H9 (cell line): ENCODE data around the gene NKAIN2. TPM values are rescaled to one million over a fixed set of nuclear protein-coding genes. Genes with fewer than 3 reads are reported as not detected.

Source experiments
- DNase-seq: peaks from one replicate; pipeline ENCODE4 v3.0.0-alpha.2; 2017
- H2AFZ ChIP-seq: one replicate; pipeline ENCODE4 v1.6.1; 2013; ENCODE audit warnings: mild to moderate bottlenecking, low read length, control low read depth, moderate library complexity
- H2AK5ac ChIP-seq: 2 replicates; pipeline ENCODE4 v1.6.1; 2013; ENCODE audit warnings: low read length, control low read depth, mixed read lengths; ENCODE audit not compliant: insufficient read length
- H2BK120ac ChIP-seq: one replicate; pipeline ENCODE4 v1.6.1; 2013; ENCODE audit warnings: low read depth, mild to moderate bottlenecking, low read length, control low read depth, inconsistent platforms; ENCODE audit not compliant: poor library complexity, severe bottlenecking
- H2BK12ac ChIP-seq: 2 replicates; pipeline ENCODE4 v1.6.1; 2013; ENCODE audit warnings: low read length, control low read depth, mixed read lengths, low read depth; ENCODE audit not compliant: insufficient read length
- H2BK15ac ChIP-seq: 2 replicates; pipeline ENCODE4 v1.6.1; 2013; ENCODE audit warnings: low read depth, low read length, control low read depth
- H2BK20ac ChIP-seq: one replicate; pipeline ENCODE4 v1.6.1; 2013; ENCODE audit warnings: low read depth, mild to moderate bottlenecking, low read length, control low read depth, inconsistent platforms; ENCODE audit not compliant: poor library complexity, severe bottlenecking
- H2BK5ac ChIP-seq: 2 replicates; pipeline ENCODE4 v1.6.1; 2013; ENCODE audit warnings: low read length, control low read depth, mixed read lengths; ENCODE audit not compliant: insufficient read length
- H3K14ac ChIP-seq: 2 replicates; pipeline ENCODE4 v1.6.1; 2013; ENCODE audit warnings: low read length, control low read depth; ENCODE audit not compliant: insufficient read depth
- H3K18ac ChIP-seq: 2 replicates; pipeline ENCODE4 v1.6.1; 2013; ENCODE audit warnings: low read depth, mild to moderate bottlenecking, mixed read lengths, low read length, control low read depth; ENCODE audit not compliant: insufficient read length
- H3K23ac ChIP-seq: 2 replicates; pipeline ENCODE4 v1.6.1; 2013; ENCODE audit warnings: low read length, control low read depth, mixed read lengths, low read depth; ENCODE audit not compliant: insufficient read length
- H3K23me2 ChIP-seq: 2 replicates; pipeline ENCODE4 v1.6.1; 2013; ENCODE audit warnings: low read depth, mild to moderate bottlenecking, mixed read lengths, low read length, control low read depth; ENCODE audit not compliant: insufficient read length, poor library complexity, severe bottlenecking
- H3K27ac ChIP-seq: 2 replicates; pipeline ENCODE4 v1.5.1; 2013; ENCODE audit warnings: low read length, control low read depth, mixed read lengths, low read depth; ENCODE audit not compliant: insufficient read length
- H3K27me3 ChIP-seq: 2 replicates; pipeline ENCODE4 v1.6.1; 2013; ENCODE audit warnings: low read length, control low read depth, inconsistent platforms; ENCODE audit not compliant: insufficient read depth
- H3K4ac ChIP-seq: 2 replicates; pipeline ENCODE4 v1.6.1; 2013; ENCODE audit warnings: low read depth, mild to moderate bottlenecking, control low read depth, inconsistent platforms, low read length, moderate library complexity
- H3K4me1 ChIP-seq: 2 replicates; pipeline ENCODE4 v1.6.1; 2013; ENCODE audit warnings: low read length, control low read depth, inconsistent platforms; ENCODE audit not compliant: insufficient read depth
- H3K4me2 ChIP-seq: 2 replicates; pipeline ENCODE4 v1.6.1; 2013; ENCODE audit warnings: low read length, control low read depth, mixed read lengths; ENCODE audit not compliant: insufficient read length, insufficient read depth
- H3K56ac ChIP-seq: 2 replicates; pipeline ENCODE4 v1.6.1; 2013; ENCODE audit warnings: low read depth, mild to moderate bottlenecking, mixed read lengths, low read length, control low read depth; ENCODE audit not compliant: insufficient read length
- H3K79me1 ChIP-seq: 2 replicates; pipeline ENCODE4 v1.6.1; 2013; ENCODE audit warnings: low read depth, mild to moderate bottlenecking, moderate library complexity, low read length, control low read depth, inconsistent platforms; ENCODE audit not compliant: insufficient read depth, poor library complexity, severe bottlenecking
- H3K79me2 ChIP-seq: 2 replicates; pipeline ENCODE4 v1.6.1; 2013; ENCODE audit warnings: low read length, control low read depth, inconsistent platforms; ENCODE audit not compliant: insufficient read depth
- H3K9ac ChIP-seq: 2 replicates; pipeline ENCODE4 v1.6.1; 2013; ENCODE audit warnings: low read length, control low read depth, mixed read lengths; ENCODE audit not compliant: insufficient read length; ENCODE audit errors: extremely low read depth
- H3K9me3 ChIP-seq: one replicate; pipeline ENCODE4 v1.6.1; 2013; ENCODE audit warnings: low read depth, low read length, inconsistent platforms; ENCODE audit not compliant: control insufficient read depth
- H3T11ph ChIP-seq: one replicate; pipeline ENCODE4 v1.6.1; 2013; ENCODE audit warnings: mild to moderate bottlenecking, low read length, control low read depth, inconsistent platforms
- H4K20me1 ChIP-seq: one replicate; pipeline ENCODE4 v1.6.1; 2013; ENCODE audit not compliant: control insufficient read depth, insufficient read length, insufficient read depth
- H4K5ac ChIP-seq: 2 replicates; pipeline ENCODE4 v1.6.1; 2013; ENCODE audit warnings: low read depth, mild to moderate bottlenecking, mixed read lengths, low read length, control low read depth; ENCODE audit not compliant: insufficient read length
- H4K8ac ChIP-seq: replicated peaks from 2 replicates; pipeline ENCODE4 v1.6.1; 2013; ENCODE audit warnings: low read length, control low read depth, mixed read lengths, low read depth; ENCODE audit not compliant: insufficient read length
- H4K91ac ChIP-seq: 2 replicates; pipeline ENCODE4 v1.6.1; 2013; ENCODE audit warnings: low read depth, mild to moderate bottlenecking, moderate library complexity, mixed read lengths, low read length, control low read depth; ENCODE audit not compliant: insufficient read length
- H3K27ac Mint-ChIP-seq, 3 experiments: 2 replicates in 2 of 3; 3 replicates in 1 of 3; pipeline ENCODE4 v1.8.0; 2020 to 2021; ENCODE audit warnings: mixed read lengths in 3 of 3, mild to moderate bottlenecking in 1 of 3, moderate library complexity in 1 of 3
- H3K27me3 Mint-ChIP-seq: 2 replicates; pipeline ENCODE4 v1.8.0; 2021; ENCODE audit warnings: low read depth, mild to moderate bottlenecking, moderate library complexity, mixed read lengths
- H3K36me3 Mint-ChIP-seq, 3 experiments: 2 replicates in 2 of 3; 3 replicates in 1 of 3; pipeline ENCODE4 v1.8.0; 2020 to 2021; ENCODE audit warnings: low read depth in 3 of 3, mixed read lengths in 3 of 3; ENCODE audit not compliant: insufficient read depth in 1 of 3
- H3K4me1 Mint-ChIP-seq, 2 experiments: 2 replicates each; pipeline ENCODE4 v1.8.0; 2020; ENCODE audit warnings: mixed read lengths in 2 of 2
- H3K4me3 Mint-ChIP-seq, 2 experiments: 2 replicates in 1 of 2; 3 replicates in 1 of 2; pipeline ENCODE4 v1.8.0; 2020 to 2021; ENCODE audit warnings: mild to moderate bottlenecking in 2 of 2, mixed read lengths in 2 of 2, moderate library complexity in 1 of 2
- H3K9me3 Mint-ChIP-seq, 2 experiments: 2 replicates in 1 of 2; 3 replicates in 1 of 2; pipeline ENCODE4 v1.8.0; 2020; ENCODE audit warnings: mild to moderate bottlenecking in 2 of 2, mixed read lengths in 2 of 2, moderate library complexity in 1 of 2
- WGBS: extraction: QIAGEN DNeasy Blood & Tissue Kit; methylation state at CpG from one replicate; pipeline ENCODE4 v1.1.7; 2013; ENCODE audit warnings: missing lambda C conversion rate, low lambda C conversion rate, mixed read lengths; ENCODE audit not compliant: insufficient read length; ENCODE audit errors: extremely low coverage; 5-methylcytosine and 5-hydroxymethylcytosine counted together
- total RNA-seq: library from RNA; stranded (reverse); gene quantifications from 2 replicates; pipeline ENCODE4 v1.2.1, GENCODE V29; 2021
- TF ChIP-seq, protein P1 (sequence below): fragments of 200-600 bp; sonication (generic); conservative IDR thresholded peaks from 3 replicates; pipeline ENCODE4 v1.8.0; 2021; ENCODE audit warnings: antibody characterized with exemption, mild to moderate bottlenecking

NKAIN2 gene
- total RNA-seq, 1 experiment from 2014 or later = 0.17 TPM

DNA sequence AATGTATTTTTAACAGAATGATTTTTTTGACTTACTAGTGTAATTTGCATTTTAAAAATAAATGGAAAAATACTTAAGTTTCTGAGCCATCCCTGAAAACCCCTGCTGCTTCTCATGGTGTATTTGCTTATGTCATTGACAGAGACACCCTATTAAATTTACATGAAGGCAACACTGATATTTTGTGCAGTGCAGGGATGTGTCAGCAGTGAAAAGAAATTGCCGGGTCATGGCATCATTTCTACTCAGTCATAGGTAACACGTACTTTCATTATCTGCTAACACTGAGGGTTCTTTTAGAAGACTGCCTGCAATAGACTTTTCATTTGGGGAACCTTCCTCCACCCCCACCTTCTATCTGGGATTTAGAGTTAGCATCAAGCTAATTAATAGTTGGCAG is 1021.9 kb downstream of the NKAIN2 start:
- Histone ChIP-seq H2BK20ac (no peak overlapping the region), H3K79me1 (no peaks in the 10 kb centered on the region), H3K27ac (no peak overlapping the region), H3K4me2 (no peak overlapping the region), H4K8ac (no peak overlapping the region), H3K23me2 (no peaks in the 10 kb centered on the region), H3K56ac (no peak overlapping the region), H3K4ac (no peak overlapping the region), H3K14ac (no peak overlapping the region), H4K5ac (no peak overlapping the region), H3K23ac (no peak overlapping the region), H3K79me2 (no peaks in the 10 kb centered on the region), H4K20me1 (no peaks in the 10 kb centered on the region), H3K9ac (no peak overlapping the region), H3K4me1 (no peaks in the 10 kb centered on the region), H2BK5ac (no peak overlapping the region), H3K9me3 (no peaks in the 10 kb centered on the region), H2BK12ac (no peak overlapping the region), H3T11ph (no peak overlapping the region), H3K18ac (no peak overlapping the region), H2AK5ac (no peak overlapping the region), H4K91ac (no peak overlapping the region), H2AFZ (no peak overlapping the region), H2BK120ac (no peak overlapping the region), H3K27me3 (no peaks in the 10 kb centered on the region), H2BK15ac (no peak overlapping the region)
- H3K9me3 Mint-ChIP-seq = no peaks in the 10 kb centered on the region; a peak in 1 of 5 replicates
- DNase-seq = no peak
- TF ChIP-seq, protein P1, sequence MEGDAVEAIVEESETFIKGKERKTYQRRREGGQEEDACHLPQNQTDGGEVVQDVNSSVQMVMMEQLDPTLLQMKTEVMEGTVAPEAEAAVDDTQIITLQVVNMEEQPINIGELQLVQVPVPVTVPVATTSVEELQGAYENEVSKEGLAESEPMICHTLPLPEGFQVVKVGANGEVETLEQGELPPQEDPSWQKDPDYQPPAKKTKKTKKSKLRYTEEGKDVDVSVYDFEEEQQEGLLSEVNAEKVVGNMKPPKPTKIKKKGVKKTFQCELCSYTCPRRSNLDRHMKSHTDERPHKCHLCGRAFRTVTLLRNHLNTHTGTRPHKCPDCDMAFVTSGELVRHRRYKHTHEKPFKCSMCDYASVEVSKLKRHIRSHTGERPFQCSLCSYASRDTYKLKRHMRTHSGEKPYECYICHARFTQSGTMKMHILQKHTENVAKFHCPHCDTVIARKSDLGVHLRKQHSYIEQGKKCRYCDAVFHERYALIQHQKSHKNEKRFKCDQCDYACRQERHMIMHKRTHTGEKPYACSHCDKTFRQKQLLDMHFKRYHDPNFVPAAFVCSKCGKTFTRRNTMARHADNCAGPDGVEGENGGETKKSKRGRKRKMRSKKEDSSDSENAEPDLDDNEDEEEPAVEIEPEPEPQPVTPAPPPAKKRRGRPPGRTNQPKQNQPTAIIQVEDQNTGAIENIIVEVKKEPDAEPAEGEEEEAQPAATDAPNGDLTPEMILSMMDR = no peak
- no peaks in the 10 kb centered on the region; the same call in 1 of the 2 replicates for H3K27me3 Mint-ChIP-seq
- no peaks in the 10 kb centered on the region; a peak in 1 of 4 replicates for H3K4me1 Mint-ChIP-seq
- H3K36me3 Mint-ChIP-seq = no peaks in the 10 kb centered on the region
- H3K27ac Mint-ChIP-seq = no peak overlapping the region
- no peak overlapping the region for H3K4me3 Mint-ChIP-seq
- no CpG with 5 or more reads among the region's 2 CpGs for WGBS
